GM12878 (cell line): ENCODE results near the gene MYBBP1A. TPM values are rescaled to one million over a fixed set of nuclear protein-coding genes. Genes with fewer than 3 reads are reported as not detected.

Experiments used
- ATAC-seq: fragments of 200-7000 bp; cut with Tn5 transposase; 3 replicates; pipeline ENCODE4 v1.9.1; 2020; ENCODE audit warnings: mild to moderate bottlenecking, moderate library complexity
- BruUV-seq: library from RNA; stranded (reverse); fragments of 400-500 nt; replicated peaks from 2 replicates; lab custom pipeline; 2021; lab: Mats Ljungman, UMichigan
- CTCF ChIA-PET: fragments of 300-600 bp; sonication (Branson Sonifier 250); formaldehyde crosslinking; extraction: SDS; loops from one replicate; lab custom pipeline; 2021; ENCODE audit warnings: inconsistent platforms; lab: Yijun Ruan, JAX
- POLR2A ChIA-PET: fragments of 350-600 bp; formaldehyde crosslinking; extraction: SDS; loops from one replicate; lab custom pipeline; 2021; ENCODE audit warnings: inconsistent platforms; lab: Charles Lee
- RAD21 ChIA-PET: fragments of 300-600 bp; sonication (Branson Sonifier 250); formaldehyde crosslinking; loops from one replicate; lab custom pipeline; 2023; ENCODE audit warnings: antibody characterized with exemption; ENCODE audit not compliant: unreplicated experiment; lab: Charles Lee
- SMC1A ChIA-PET: fragments of 300-600 bp; sonication (Branson Sonifier 250); formaldehyde crosslinking; loops from one replicate; lab custom pipeline; 2023; ENCODE audit not compliant: unreplicated experiment, uncharacterized antibody; lab: Charles Lee
- DNase-seq: peaks from one replicate; pipeline ENCODE4 v3.0.0-alpha.2; 2011; ENCODE audit warnings: low read depth, low spot score
- FAIRE-seq: peaks from 3 replicates; lab custom pipeline; 2011; peaks lifted over from hg19 to GRCh38; lab: Jason Lieb, UNC
- H2AFZ ChIP-seq: 2 replicates; pipeline ENCODE4 v1.6.0; 2011; ENCODE audit warnings: low read depth, low read length, control low read depth; ENCODE audit not compliant: control insufficient read depth
- H3K27ac ChIP-seq: 2 replicates; pipeline ENCODE4 v1.5.1; 2011; ENCODE audit warnings: control low read depth; ENCODE audit not compliant: control insufficient read depth, insufficient read depth
- H3K27me3 ChIP-seq, 2 experiments: replicated peaks in 1 of 2; 2 replicates each; pipeline versions ENCODE4 v1.6.0 to v1.6.1; 2011; ENCODE audit warnings: low read length in 1 of 2; ENCODE audit not compliant: control insufficient read depth in 2 of 2, insufficient read depth in 2 of 2
- H3K36me3 ChIP-seq, 2 experiments: 2 replicates each; pipeline ENCODE4 v1.5.1; 2011; ENCODE audit warnings: low read length in 1 of 2; ENCODE audit not compliant: control insufficient read depth in 2 of 2, insufficient read depth in 2 of 2
- H3K4me1 ChIP-seq: 2 replicates; pipeline ENCODE4 v1.6.1; 2011; ENCODE audit warnings: mild to moderate bottlenecking, low read length, moderate library complexity, mixed read lengths; ENCODE audit not compliant: control insufficient read depth, insufficient read depth
- H3K4me2 ChIP-seq: 2 replicates; pipeline ENCODE4 v1.6.0; 2011; ENCODE audit warnings: control low read depth; ENCODE audit not compliant: control insufficient read depth, insufficient read depth
- H3K4me3 ChIP-seq: fragments of 200-600 bp; sonication (generic); 2 replicates; pipeline ENCODE4 v1.5.1; 2016
- H3K79me2 ChIP-seq: 2 replicates; pipeline ENCODE4 v1.6.0; 2011; ENCODE audit warnings: low read length; ENCODE audit not compliant: control insufficient read depth, insufficient read depth
- H3K9ac ChIP-seq: 2 replicates; pipeline ENCODE4 v1.8.0; 2011; ENCODE audit warnings: low read length, control low read depth, mixed read lengths; ENCODE audit not compliant: control insufficient read depth, insufficient read depth
- H3K9me3 ChIP-seq: replicated peaks from 3 replicates; pipeline ENCODE4 v1.5.1; 2011; ENCODE audit warnings: mild to moderate bottlenecking, low read length; ENCODE audit not compliant: control insufficient read depth, insufficient read depth
- H4K20me1 ChIP-seq: 2 replicates; pipeline ENCODE4 v1.6.0; 2011; ENCODE audit not compliant: control insufficient read depth, insufficient read depth
- BCL11A ChIP-seq: IDR thresholded peaks from 2 replicates; pipeline ENCODE4 v1.6.1; 2011; ENCODE audit warnings: low read depth, low read length
- BMI1 ChIP-seq: fragments of 450-650 bp; IDR thresholded peaks from 2 replicates; pipeline ENCODE4 v1.6.1; 2016; ENCODE audit warnings: mild to moderate bottlenecking, moderate library complexity, borderline replicate concordance
- CREB1 ChIP-seq: IDR thresholded peaks from 2 replicates; pipeline ENCODE4 v1.6.1; 2012; ENCODE audit warnings: low read depth, mild to moderate bottlenecking, inconsistent platforms
- CREM ChIP-seq: IDR thresholded peaks from 2 replicates; pipeline ENCODE4 v1.6.1; 2014; ENCODE audit warnings: antibody characterized with exemption, low read depth
- DPF2 ChIP-seq: fragments of 450-650 bp; IDR thresholded peaks from 2 replicates; pipeline ENCODE4 v1.6.1; 2017; ENCODE audit warnings: mild to moderate bottlenecking
- HDAC6 ChIP-seq: fragments of 200-600 bp; sonication (generic); IDR thresholded peaks from one replicate; pipeline ENCODE4 v1.8.0; 2017; ENCODE audit warnings: antibody characterized with exemption; ENCODE audit not compliant: unreplicated experiment
- POU2F2 ChIP-seq: IDR thresholded peaks from 3 replicates; pipeline ENCODE4 v1.6.1; 2011; ENCODE audit warnings: low read depth, mild to moderate bottlenecking, low read length, borderline replicate concordance
- RCOR1 ChIP-seq: conservative IDR thresholded peaks from 2 replicates; pipeline ENCODE4 v1.6.1; 2012; ENCODE audit warnings: low read depth, low read length, improper control_type of control experiment
- SMAD1 ChIP-seq: fragments of 450-650 bp; IDR thresholded peaks from 2 replicates; pipeline ENCODE4 v1.6.1; 2018; ENCODE audit warnings: mild to moderate bottlenecking, low read depth; ENCODE audit not compliant: partially characterized antibody
- SUZ12 ChIP-seq: fragments of 200-600 bp; sonication (generic); IDR thresholded peaks from one replicate; pipeline ENCODE4 v1.6.1; 2018; ENCODE audit warnings: antibody characterized with exemption, mild to moderate bottlenecking; ENCODE audit not compliant: unreplicated experiment
- WGBS: methylation state at CpG from one replicate; pipeline ENCODE4 v1.1.6; 2016; ENCODE audit warnings: low lambda C conversion rate; ENCODE audit not compliant: insufficient replicate concordance, insufficient coverage; ENCODE audit errors: missing lambda C conversion rate; 5-methylcytosine and 5-hydroxymethylcytosine counted together
- in situ Hi-C: fragments of 300-500 bp; cut with MboI; formaldehyde crosslinking; loops from 9 replicates; pipeline ENCODE4 v1.14.3; 2018; ENCODE audit warnings: mixed read lengths
- intact Hi-C: fragments of 100-400 bp; cut with micrococcal nuclease; formaldehyde crosslinking; loops from one replicate; pipeline ENCODE4 v1.14.2; 2022; ENCODE audit not compliant: unreplicated experiment
- polyA plus RNA-seq, 11 experiments: library from polyadenylated mRNA; depleted of rRNA in 4 of 11; unstranded in 6 of 11; stranded (reverse) in 5 of 11; fragments of >200 nt; fragmentation: Nextera tagmentation in 4 of 11; fragmentation: Illumina TruSeq in 1 of 11; extraction: Ambion mirVana in 4 of 11; extraction: Trizol in 1 of 11; gene quantifications; 1 replicate in 1 of 11; 2 replicates in 10 of 11; pipeline versions ENCODE4 v1.2.1 to v1.2.3, GENCODE V29; 2011 to 2016; ENCODE audit warnings: inconsistent platforms in 2 of 11, missing spikeins in 2 of 11, low read depth in 1 of 11
- total RNA-seq, 4 experiments: library from RNA; depleted of rRNA in 3 of 4; stranded (reverse); fragments of >200 nt in 3 of 4; fragmentation: Illumina TruSeq in 1 of 4; extraction: Trizol in 1 of 4; gene quantifications; 2 replicates each; pipeline versions ENCODE4 v1.2.1 to v1.2.3, GENCODE V29; 2013 to 2021
- TF ChIP-seq, protein P1 (sequence below): IDR thresholded peaks from 2 replicates; pipeline ENCODE4 v1.6.1; 2012; ENCODE audit warnings: low read length, inconsistent platforms

The MYBBP1A gene
- total and polyA plus RNA-seq, 10 of the 15 experiments (the other 5 are each of a cell fraction or from before 2014, with no cell fraction given): 2.5 to 121 (median 71.6) TPM

DNA sequence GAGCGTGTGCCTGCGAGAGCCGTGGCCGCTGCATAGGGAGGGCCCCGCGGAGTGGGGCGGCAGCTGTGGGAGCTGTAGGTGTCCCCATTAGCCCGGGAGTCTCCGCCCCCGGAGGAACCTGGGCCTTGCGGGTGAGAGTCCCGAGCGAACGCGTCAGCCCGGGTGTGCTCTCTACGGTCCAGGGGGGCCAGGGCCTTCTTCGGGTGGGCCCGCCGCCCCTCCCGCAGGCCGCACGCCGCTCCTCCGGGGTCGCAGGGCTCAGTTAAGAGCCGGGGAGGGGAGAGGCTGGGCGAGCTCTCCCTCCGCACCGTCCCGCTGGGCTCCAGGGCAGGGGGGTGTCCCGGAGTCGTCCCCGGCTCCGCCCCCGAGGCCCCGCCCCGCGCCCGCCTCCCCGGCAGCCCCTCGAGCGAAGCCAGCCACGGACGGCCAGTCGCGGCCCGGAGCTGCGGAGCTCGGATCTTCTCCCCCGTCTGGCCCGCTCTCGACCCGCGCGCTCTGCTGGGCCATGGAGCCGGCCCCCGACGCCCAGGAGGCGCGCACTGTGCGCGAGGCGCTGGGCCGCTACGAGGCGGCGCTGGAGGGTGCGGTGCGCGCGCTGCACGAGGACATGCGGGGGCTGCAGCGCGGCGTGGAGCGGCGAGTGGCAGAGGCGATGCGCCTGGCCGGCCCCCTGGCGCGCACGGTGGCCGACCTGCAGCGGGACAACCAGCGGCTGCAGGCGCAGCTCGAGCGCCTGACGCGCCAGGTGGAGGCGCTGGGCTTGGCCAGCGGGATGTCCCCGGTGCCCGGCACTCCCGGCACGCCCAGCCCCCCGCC is 29.1 kb upstream of the MYBBP1A start, which contains the start of gene SMTNL2:
Gene SMTNL2 (plus strand): TSS at position 429 of the 816 bp plus-strand sequence. CDS start 77 bp downstream, at position 506.
- H3K27me3 ChIP-seq: peaks cover 8% of the 10 kb centered on the region in 2 experiments
- RAD21 ChIA-PET: no interaction called here
- H3K4me1 ChIP-seq: no peaks in the 10 kb centered on the region
- FAIRE-seq: no peak
- H3K4me3 ChIP-seq: no peak within 1 kb of the TSS
- peak within 1 kb of the TSS; percentile 17; the same call in 1 of the 2 replicates for H3K4me2 ChIP-seq
- H3K9ac ChIP-seq: no peak within 1 kb of the TSS
- H3K79me2 ChIP-seq: no peaks in the 10 kb centered on the region
- no peak for DNase-seq
- POLR2A ChIA-PET: no interaction called here
- H3K9me3 ChIP-seq: no peaks in the 10 kb centered on the region; the same call in 2 of the 3 replicates
- intact Hi-C loops (no loop called here), in situ Hi-C loops (no loop called here)
- TF ChIP-seq DPF2 (no peak), HDAC6 (peak; percentile 92), CREM (no peak), SMAD1 (no peak), BMI1 (no peak), SUZ12 (peak; percentile 88), CREB1 (no peak), RCOR1 (no peak), POU2F2 (no peak), BCL11A (no peak)
- TF ChIP-seq, protein P1, sequence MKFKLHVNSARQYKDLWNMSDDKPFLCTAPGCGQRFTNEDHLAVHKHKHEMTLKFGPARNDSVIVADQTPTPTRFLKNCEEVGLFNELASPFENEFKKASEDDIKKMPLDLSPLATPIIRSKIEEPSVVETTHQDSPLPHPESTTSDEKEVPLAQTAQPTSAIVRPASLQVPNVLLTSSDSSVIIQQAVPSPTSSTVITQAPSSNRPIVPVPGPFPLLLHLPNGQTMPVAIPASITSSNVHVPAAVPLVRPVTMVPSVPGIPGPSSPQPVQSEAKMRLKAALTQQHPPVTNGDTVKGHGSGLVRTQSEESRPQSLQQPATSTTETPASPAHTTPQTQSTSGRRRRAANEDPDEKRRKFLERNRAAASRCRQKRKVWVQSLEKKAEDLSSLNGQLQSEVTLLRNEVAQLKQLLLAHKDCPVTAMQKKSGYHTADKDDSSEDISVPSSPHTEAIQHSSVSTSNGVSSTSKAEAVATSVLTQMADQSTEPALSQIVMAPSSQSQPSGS: no peak
- no peak; the same call in 2 of the 3 replicates for ATAC-seq
- H4K20me1 ChIP-seq: no peaks in the 10 kb centered on the region; the same call in none of the 2 replicates
- no peak within 1 kb of the TSS for H3K27ac ChIP-seq
- SMC1A ChIA-PET: no interaction called here
- H2AFZ ChIP-seq: no peak within 1 kb of the TSS
- no TSS peak for BruUV-seq
- no peaks in the 10 kb centered on the region for H3K36me3 ChIP-seq
- 4% methylated on average over 68 of the region's 100 CpGs for WGBS
- CTCF ChIA-PET: no interaction called here
